IgD-negative memory B cell (primary cell): Measurements from ENCODE around the gene PDLIM1. TPM values are rescaled to one million over a fixed set of nuclear protein-coding genes. Genes with fewer than 3 reads are reported as not detected.

Experiments
- H3K27ac Mint-ChIP-seq, 3 donors: one replicate each; pipeline ENCODE4 v1.8.0; 2020 to 2022; ENCODE audit warnings: mild to moderate bottlenecking in 3 of 3, mixed read lengths in 3 of 3, moderate library complexity in 1 of 3
- H3K27me3 Mint-ChIP-seq: one replicate; pipeline ENCODE4 v1.8.0; 2021; ENCODE audit warnings: mixed read lengths
- H3K36me3 Mint-ChIP-seq: one replicate; pipeline ENCODE4 v1.8.0; 2020; ENCODE audit warnings: mild to moderate bottlenecking, mixed read lengths
- H3K4me1 Mint-ChIP-seq, 3 donors: one replicate each; pipeline ENCODE4 v1.8.0; 2020 to 2022; ENCODE audit warnings: mixed read lengths in 3 of 3, mild to moderate bottlenecking in 1 of 3
- H3K4me3 Mint-ChIP-seq, 4 donors: one replicate each; pipeline ENCODE4 v1.8.0; 2020 to 2022; ENCODE audit warnings: mild to moderate bottlenecking in 4 of 4, mixed read lengths in 4 of 4, moderate library complexity in 3 of 4
- H3K9me3 Mint-ChIP-seq, 3 donors: one replicate each; pipeline ENCODE4 v1.8.0; 2020 to 2021; ENCODE audit warnings: mixed read lengths in 3 of 3, mild to moderate bottlenecking in 1 of 3
- polyA plus RNA-seq: library from polyadenylated mRNA; unstranded; fragments of 300-500 nt; fragmentation: Illumina TruSeq; gene quantifications from one replicate; pipeline ENCODE4 v1.2.3, GENCODE V29; 2021

The PDLIM1 gene
- polyA plus RNA-seq, 1 donor from 2014 or later: 357 TPM

GRCh38 chr10:95326396-95326795 lies 35.6 kb upstream of the PDLIM1 start:
- Mint-ChIP-seq H3K27me3 (peaks cover 3% of the 10 kb centered on the region), H3K36me3 (no peaks in the 10 kb centered on the region)

GRCh38 chr10:95325863-95326262 lies 35.1 kb upstream of the PDLIM1 start:
- Mint-ChIP-seq H3K9me3 (no peaks in the 10 kb centered on the region), H3K27ac (no peak overlapping the region), H3K36me3 (no peaks in the 10 kb centered on the region), H3K4me1 (peaks cover 0 to 7% (median 6%) of the 10 kb centered on the region in 3 donors), H3K27me3 (peaks cover 3% of the 10 kb centered on the region), H3K4me3 (no peak overlapping the region)

More at GRCh38 chr10:95326396-95326795, 35.6 kb upstream of the PDLIM1 start:
- Mint-ChIP-seq H3K27ac (no peak overlapping the region), H3K4me1 (peaks cover 0 to 6% (median 6%) of the 10 kb centered on the region in 3 donors), H3K4me3 (no peak overlapping the region), H3K9me3 (no peaks in the 10 kb centered on the region)

- H3K36me3 Mint-ChIP-seq: peaks cover 2% of the 10 kb centered on the region
- H3K27ac Mint-ChIP-seq: no peak overlapping the region
- H3K4me1 Mint-ChIP-seq: peaks cover 0 to 7% (median 6%) of the 10 kb centered on the region in 3 donors
- no peak overlapping the region for H3K4me3 Mint-ChIP-seq
- peaks cover 3% of the 10 kb centered on the region for H3K27me3 Mint-ChIP-seq
- H3K9me3 Mint-ChIP-seq: no peaks in the 10 kb centered on the region
These were observed 33.8 kb upstream of the PDLIM1 start for GRCh38 chr10:95324436-95325268.

- H3K4me3 Mint-ChIP-seq: no peak overlapping the region
- no peaks in the 10 kb centered on the region for H3K9me3 Mint-ChIP-seq
- no peak overlapping the region for H3K27ac Mint-ChIP-seq
- H3K4me1 Mint-ChIP-seq: peaks cover 0 to 6% (median 5%) of the 10 kb centered on the region in 3 donors
- no peaks in the 10 kb centered on the region for H3K27me3 Mint-ChIP-seq
- H3K36me3 Mint-ChIP-seq: peaks cover 2% of the 10 kb centered on the region
These were observed 30.9 kb upstream of the PDLIM1 start for GRCh38 chr10:95321554-95322301.

- H3K27ac Mint-ChIP-seq: no peak overlapping the region
- H3K36me3 Mint-ChIP-seq: peaks cover 2% of the 10 kb centered on the region
- H3K27me3 Mint-ChIP-seq: no peaks in the 10 kb centered on the region
- peaks cover 0 to 6% (median 5%) of the 10 kb centered on the region in 3 donors for H3K4me1 Mint-ChIP-seq
- H3K9me3 Mint-ChIP-seq: no peaks in the 10 kb centered on the region
- no peak overlapping the region for H3K4me3 Mint-ChIP-seq
These were observed 28.4 kb upstream of the PDLIM1 start for GRCh38 chr10:95319239-95319638.

- H3K27me3 Mint-ChIP-seq: peaks cover 2% of the 10 kb centered on the region
- H3K27ac Mint-ChIP-seq: no peak overlapping the region
- H3K4me1 Mint-ChIP-seq: peaks cover 2 to 5% (median 4%) of the 10 kb centered on the region in 3 donors
- no peaks in the 10 kb centered on the region for H3K9me3 Mint-ChIP-seq
- peaks cover 2% of the 10 kb centered on the region for H3K36me3 Mint-ChIP-seq
- H3K4me3 Mint-ChIP-seq: no peak overlapping the region
These were observed 24.7 kb upstream of the PDLIM1 start for GRCh38 chr10:95315509-95315908.

- H3K4me1 Mint-ChIP-seq: peaks cover 12 to 15% (median 14%) of the 10 kb centered on the region in 3 donors
- no peaks in the 10 kb centered on the region for H3K9me3 Mint-ChIP-seq
- H3K36me3 Mint-ChIP-seq: no peaks in the 10 kb centered on the region
- no peak overlapping the region for H3K4me3 Mint-ChIP-seq
- peaks cover 8% of the 10 kb centered on the region for H3K27me3 Mint-ChIP-seq
- H3K27ac Mint-ChIP-seq: no peak overlapping the region
These were observed 23.6 kb upstream of the PDLIM1 start for GRCh38 chr10:95314192-95314918.

- H3K27ac Mint-ChIP-seq: no peak overlapping the region
- H3K27me3 Mint-ChIP-seq: peaks cover 8% of the 10 kb centered on the region
- peaks cover 2% of the 10 kb centered on the region for H3K36me3 Mint-ChIP-seq
- H3K4me1 Mint-ChIP-seq: peaks cover 14 to 22% (median 15%) of the 10 kb centered on the region in 3 donors
- H3K9me3 Mint-ChIP-seq: no peaks in the 10 kb centered on the region
- no peak overlapping the region for H3K4me3 Mint-ChIP-seq
These were observed 22.2 kb upstream of the PDLIM1 start for GRCh38 chr10:95312986-95313495.

GRCh38 chr10:95312257-95312656 lies 21.5 kb upstream of the PDLIM1 start:
- Mint-ChIP-seq H3K27me3 (peaks cover 8% of the 10 kb centered on the region), H3K36me3 (peaks cover 2% of the 10 kb centered on the region), H3K4me3 (peak overlapping the region in 1 of 4 donors; percentile 29), H3K27ac (no peak overlapping the region), H3K4me1 (peaks cover 14 to 22% (median 15%) of the 10 kb centered on the region in 3 donors), H3K9me3 (no peaks in the 10 kb centered on the region)

- Mint-ChIP-seq H3K27me3 (peaks cover 8% of the 10 kb centered on the region), H3K36me3 (peaks cover 5% of the 10 kb centered on the region), H3K4me1 (peaks cover 14 to 22% (median 15%) of the 10 kb centered on the region in 3 donors), H3K9me3 (no peaks in the 10 kb centered on the region), H3K27ac (peak overlapping the region in 1 of 3 donors; percentile 58), H3K4me3 (peak overlapping the region in 3 of 4 donors; percentile 13 to 84 (median 61))
These were observed 19.2 kb upstream of the PDLIM1 start for GRCh38 chr10:95309958-95310357.

- Mint-ChIP-seq H3K4me1 (peaks cover 14 to 22% (median 15%) of the 10 kb centered on the region in 3 donors), H3K36me3 (peaks cover 5% of the 10 kb centered on the region), H3K9me3 (no peaks in the 10 kb centered on the region), H3K4me3 (no peak overlapping the region), H3K27ac (peak overlapping the region in 1 of 3 donors; percentile 55), H3K27me3 (peaks cover 8% of the 10 kb centered on the region)
These were observed 17.8 kb upstream of the PDLIM1 start for GRCh38 chr10:95308389-95309302.

- Mint-ChIP-seq H3K27ac (no peak overlapping the region), H3K9me3 (no peaks in the 10 kb centered on the region), H3K27me3 (peaks cover 8% of the 10 kb centered on the region), H3K4me1 (peaks cover 10 to 22% (median 14%) of the 10 kb centered on the region in 3 donors), H3K4me3 (no peak overlapping the region), H3K36me3 (peaks cover 5% of the 10 kb centered on the region)
These were observed 16.0 kb upstream of the PDLIM1 start for GRCh38 chr10:95306851-95307250.

- H3K36me3 Mint-ChIP-seq: peaks cover 5% of the 10 kb centered on the region
- peak overlapping the region in 1 of 3 donors; percentile 15 for H3K27ac Mint-ChIP-seq
- peaks cover 10 to 22% (median 14%) of the 10 kb centered on the region in 3 donors for H3K4me1 Mint-ChIP-seq
- H3K9me3 Mint-ChIP-seq: no peaks in the 10 kb centered on the region
- H3K27me3 Mint-ChIP-seq: peaks cover 7% of the 10 kb centered on the region
- no peak overlapping the region for H3K4me3 Mint-ChIP-seq
These were observed 15.5 kb upstream of the PDLIM1 start for GRCh38 chr10:95306318-95306650.
